ENCODE data around the gene TRAF2.
"Not testable (repeated sequence)": the region's sequence is repeated elsewhere in the genome, so short reads cannot be mapped to it uniquely, and the experiment has no call there.

TRAF2 gene, protein sequence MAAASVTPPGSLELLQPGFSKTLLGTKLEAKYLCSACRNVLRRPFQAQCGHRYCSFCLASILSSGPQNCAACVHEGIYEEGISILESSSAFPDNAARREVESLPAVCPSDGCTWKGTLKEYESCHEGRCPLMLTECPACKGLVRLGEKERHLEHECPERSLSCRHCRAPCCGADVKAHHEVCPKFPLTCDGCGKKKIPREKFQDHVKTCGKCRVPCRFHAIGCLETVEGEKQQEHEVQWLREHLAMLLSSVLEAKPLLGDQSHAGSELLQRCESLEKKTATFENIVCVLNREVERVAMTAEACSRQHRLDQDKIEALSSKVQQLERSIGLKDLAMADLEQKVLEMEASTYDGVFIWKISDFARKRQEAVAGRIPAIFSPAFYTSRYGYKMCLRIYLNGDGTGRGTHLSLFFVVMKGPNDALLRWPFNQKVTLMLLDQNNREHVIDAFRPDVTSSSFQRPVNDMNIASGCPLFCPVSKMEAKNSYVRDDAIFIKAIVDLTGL

GRCh38 chr9:136885950-136886578, at the start of gene TRAF2:
Gene TRAF2, plus strand, starts transcription at chr9:136886516. Its CDS starts 12,225 bp downstream, at chr9:136898741.
- peak; percentile 87 to 95 for DNase-seq (ENCODE audit: low read depth in 2 of 2, low spot score in 1 of 2)

DNA sequence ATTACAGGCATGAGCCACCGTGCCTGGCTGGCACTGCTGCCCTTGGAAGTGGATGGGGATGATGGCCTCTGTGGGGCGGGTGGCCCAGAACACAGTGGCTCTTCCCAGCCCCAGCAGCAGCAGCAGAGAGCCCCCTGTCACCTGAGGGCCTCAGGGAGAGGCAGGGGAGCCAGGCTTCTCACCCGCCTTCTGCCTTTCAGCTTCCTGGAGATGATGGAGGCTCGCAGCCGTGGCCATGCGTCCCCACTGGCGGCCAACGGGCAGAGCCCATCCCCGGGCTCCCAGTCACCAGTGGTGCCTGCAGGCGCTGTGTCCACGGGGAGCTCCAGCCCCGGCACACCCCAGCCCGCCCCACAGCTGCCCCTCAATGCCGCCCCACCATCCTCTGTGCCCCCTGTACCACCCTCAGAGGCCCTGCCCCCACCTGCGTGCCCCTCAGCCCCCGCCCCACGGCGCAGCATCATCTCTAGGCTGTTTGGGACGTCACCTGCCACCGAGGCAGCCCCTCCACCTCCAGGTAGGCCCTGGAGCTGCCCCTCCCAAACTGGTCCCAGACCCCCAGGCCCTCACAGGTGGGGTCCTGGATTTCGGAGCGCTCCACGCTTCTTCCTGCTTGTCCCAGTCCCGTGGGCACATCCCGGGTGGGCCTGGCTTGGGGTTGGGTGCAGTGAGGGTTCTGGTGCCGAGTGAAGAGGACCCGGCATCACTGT, 49.0 kb upstream of the TRAF2 start:
- no peak for DNase-seq (ENCODE audit: low read depth in 2 of 2, low spot score in 1 of 2)

DNA sequence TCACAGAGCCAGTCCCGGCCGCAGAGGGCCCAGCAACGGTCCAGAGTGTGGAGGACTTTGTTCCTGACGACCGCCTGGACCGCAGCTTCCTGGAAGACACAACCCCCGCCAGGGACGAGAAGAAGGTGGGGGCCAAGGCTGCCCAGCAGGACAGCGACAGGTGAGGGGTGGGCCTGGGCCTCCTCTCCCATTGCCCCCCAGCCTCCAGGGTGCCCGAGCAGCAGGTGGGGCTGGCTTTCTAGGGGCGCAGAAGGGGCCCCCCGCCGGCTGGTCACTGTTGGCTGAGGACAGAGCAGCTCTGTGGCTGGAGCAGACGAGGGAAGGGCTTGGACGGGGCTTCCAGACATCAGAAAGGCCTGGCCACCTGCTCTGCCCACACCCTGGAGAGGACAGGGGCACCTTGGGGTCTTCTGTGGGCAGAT, 48.4 kb upstream of the TRAF2 start:
- not testable (repeated sequence) for DNase-seq (ENCODE audit: low read depth in 2 of 2, low spot score in 1 of 2)

DNA sequence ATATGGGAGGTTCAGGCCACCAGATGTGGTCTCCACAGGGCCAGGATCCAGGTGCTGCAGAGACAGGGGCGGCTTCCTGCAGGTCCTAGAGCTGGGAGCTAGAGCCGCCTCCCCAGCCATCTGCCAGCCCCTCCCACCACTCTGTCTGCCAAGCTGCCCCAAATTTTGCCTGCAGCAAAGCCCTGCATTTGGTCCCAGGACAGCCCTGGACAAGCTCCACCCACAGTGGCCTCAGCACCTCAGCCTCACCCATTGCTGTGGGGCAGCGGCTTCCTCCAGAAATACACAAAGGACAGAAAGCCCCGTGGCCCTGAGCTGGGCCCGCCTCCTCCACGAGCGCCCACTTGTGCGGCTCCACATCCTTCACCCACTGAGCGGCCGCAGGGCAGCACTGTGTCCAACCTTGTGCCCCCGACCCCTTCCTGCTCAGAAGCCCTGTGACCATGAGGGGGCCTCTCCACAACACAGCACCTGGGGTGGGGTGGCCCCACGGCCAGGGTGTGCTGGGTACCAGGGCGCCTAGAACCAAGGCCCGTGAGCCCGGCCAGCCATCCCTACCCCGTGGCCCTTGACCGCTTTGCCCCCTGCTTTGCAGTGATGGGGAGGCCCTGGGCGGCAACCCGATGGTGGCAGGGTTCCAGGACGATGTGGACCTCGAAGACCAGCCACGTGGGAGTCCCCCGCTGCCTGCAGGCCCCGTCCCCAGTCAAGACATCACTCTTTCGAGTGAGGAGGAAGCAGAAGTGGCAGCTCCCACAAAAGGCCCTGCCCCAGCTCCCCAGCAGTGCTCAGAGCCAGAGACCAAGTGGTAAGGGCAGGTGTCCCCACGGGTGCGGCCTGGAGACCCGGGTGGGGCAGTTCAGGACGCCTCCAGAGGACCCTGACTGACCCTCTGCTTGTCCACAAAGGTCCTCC, 47.7 kb upstream of the TRAF2 start:
- DNase-seq (ENCODE audit: low read depth in 2 of 2, low spot score in 1 of 2): no peak

- DNase-seq (ENCODE audit: low read depth in 2 of 2, low spot score in 1 of 2): no peak
Observed at GRCh38 chr9:136839229-136840139, 46.8 kb upstream of the TRAF2 start.

DNA sequence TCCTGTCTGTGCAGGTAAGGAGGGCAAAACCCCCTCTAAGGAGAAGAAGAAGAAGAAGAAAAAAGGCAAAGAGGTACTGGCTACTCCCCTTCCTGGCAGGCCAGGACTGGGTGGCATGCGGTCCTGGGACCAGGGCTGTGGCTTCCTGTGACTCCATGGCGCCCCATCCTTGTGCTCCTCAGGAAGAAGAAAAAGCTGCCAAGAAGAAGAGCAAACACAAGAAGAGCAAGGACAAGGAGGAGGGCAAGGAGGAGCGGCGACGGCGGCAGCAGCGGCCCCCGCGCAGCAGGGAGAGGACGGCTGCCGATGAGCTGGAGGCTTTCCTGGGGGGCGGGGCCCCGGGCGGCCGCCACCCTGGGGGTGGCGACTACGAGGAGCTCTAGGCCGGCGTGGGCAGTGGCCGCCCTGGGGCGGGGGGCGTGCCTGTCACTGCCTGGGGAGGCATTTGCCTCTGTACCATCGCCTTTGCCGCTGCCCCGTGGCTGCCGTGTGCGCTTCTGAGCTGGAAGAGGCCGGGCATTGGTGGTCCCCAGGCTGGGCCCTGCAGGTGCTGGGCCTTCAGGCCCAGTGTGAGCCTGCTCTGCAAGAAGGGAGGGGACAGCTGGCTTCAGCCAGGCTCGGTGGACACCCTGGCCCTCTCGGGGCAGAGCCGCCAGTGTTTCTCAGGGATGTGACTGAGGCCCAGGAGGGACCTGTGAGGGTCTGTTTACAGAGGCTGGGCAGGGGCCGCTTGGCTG, 46.0 kb upstream of the TRAF2 start:
- no peak for DNase-seq (ENCODE audit: low read depth in 2 of 2, low spot score in 1 of 2)

DNA sequence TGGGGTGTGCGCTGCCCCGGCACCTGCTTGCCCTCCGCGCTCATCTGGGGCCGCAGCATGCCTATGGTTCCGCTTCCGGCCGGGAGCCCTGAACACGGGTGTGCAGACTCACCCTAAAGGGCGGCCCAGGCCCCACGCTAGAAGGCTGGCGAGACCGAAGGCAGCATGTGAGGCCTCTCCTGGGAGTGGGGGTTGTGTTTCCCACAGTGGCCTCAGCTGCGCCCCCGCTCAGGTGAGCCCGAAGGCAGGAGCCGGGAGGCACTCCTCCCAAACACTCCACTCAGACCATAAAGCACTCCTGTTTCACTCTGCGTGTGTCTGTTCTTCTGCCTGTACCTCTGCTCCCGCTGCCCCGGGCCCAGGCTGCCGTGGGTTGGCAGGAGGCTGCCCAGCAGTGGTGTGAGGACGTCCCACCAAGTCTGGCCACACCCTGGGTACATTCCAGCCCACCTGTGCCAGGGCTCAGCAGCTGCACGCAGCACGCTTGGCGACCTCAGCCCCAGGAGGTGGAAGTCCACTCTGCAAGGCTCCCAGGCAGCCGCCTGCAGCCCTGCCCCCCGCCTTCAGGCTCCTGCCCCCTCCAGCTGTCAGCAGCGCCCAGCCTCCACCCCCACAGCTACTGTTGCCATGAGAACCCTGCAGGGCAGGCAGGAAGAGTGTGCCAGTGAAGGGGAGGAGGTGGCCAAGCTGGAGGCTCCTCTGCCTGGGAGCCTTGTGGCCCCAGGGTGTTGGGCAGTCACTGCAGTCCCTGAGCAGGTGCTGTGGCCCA, 45.3 kb upstream of the TRAF2 start:
- DNase-seq (ENCODE audit: low read depth in 2 of 2, low spot score in 1 of 2): no peak

- not testable (repeated sequence) for DNase-seq (ENCODE audit: low read depth in 2 of 2, low spot score in 1 of 2)
Observed at GRCh38 chr9:136841646-136842379, 44.5 kb upstream of the TRAF2 start.

- DNase-seq (ENCODE audit: low read depth in 2 of 2, low spot score in 1 of 2): peak; percentile 49 to 52
Observed at GRCh38 chr9:136842380-136842948, 43.9 kb upstream of the TRAF2 start, which contains the start of gene AJM1. Gene AJM1, plus strand, starts transcription at chr9:136842478. Its CDS starts 1,937 bp downstream, at chr9:136844415.

GRCh38 chr9:136843159-136843800, 43.0 kb upstream of the TRAF2 start:
- not testable (repeated sequence) for DNase-seq (ENCODE audit: low read depth in 2 of 2, low spot score in 1 of 2)

- peak; percentile 27 to 35 for DNase-seq (ENCODE audit: low read depth in 2 of 2, low spot score in 1 of 2)
Observed at GRCh38 chr9:136843801-136844740, 42.2 kb upstream of the TRAF2 start.

GRCh38 chr9:136844761-136845464, 41.4 kb upstream of the TRAF2 start:
- DNase-seq (ENCODE audit: low read depth in 2 of 2, low spot score in 1 of 2): no peak

DNA sequence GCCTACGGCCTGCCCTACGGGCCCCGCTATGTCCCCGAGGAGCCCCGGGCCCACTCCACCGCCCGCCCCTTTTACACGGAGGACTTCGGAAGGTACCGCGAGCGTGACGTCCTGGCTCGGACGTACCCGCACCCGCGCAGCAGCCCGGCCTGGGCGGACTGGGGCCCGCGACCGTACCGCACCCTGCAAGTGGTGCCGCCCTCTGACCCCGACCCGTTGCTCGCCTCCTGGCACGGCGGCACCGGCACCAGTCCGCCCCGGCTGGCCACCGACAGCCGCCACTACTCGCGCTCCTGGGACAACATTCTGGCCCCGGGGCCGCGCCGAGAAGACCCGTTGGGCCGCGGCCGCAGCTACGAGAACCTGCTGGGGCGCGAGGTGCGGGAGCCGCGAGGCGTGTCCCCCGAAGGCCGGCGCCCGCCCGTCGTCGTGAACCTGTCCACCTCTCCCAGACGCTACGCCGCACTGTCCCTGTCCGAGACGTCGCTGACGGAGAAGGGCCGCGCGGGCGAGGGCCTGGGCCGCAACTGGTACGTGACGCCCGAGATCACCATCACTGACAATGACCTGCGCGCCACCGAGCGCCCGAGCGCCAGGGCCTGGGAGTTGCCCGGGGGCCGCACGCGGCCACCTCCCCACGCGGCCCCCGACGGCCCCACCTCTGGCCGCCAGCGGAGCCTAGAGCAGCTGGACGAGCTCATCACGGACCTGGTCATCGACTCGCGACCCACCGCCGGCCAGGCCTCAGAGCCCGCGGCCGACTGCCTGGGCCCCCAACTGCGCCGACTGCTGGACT, 40.7 kb upstream of the TRAF2 start:
- DNase-seq (ENCODE audit: low read depth in 2 of 2, low spot score in 1 of 2): no peak
